Liver (tissue), 9 donors: ENCODE data around the gene MSN. TPM values are rescaled to one million over a fixed set of nuclear protein-coding genes. Genes with fewer than 3 reads are reported as not detected.

Experiments
- DNase-seq: peaks from one replicate; pipeline ENCODE4 v3.0.0-alpha.2; 2017; ENCODE audit warnings: low spot score
- H3K27ac ChIP-seq, 2 donors: one replicate each; pipeline ENCODE4 v1.7.0; 2013; ENCODE audit warnings: inconsistent platforms in 2 of 2, low read length in 2 of 2, control low read depth in 1 of 2, low read depth in 1 of 2, mild to moderate bottlenecking in 1 of 2
- H3K27me3 ChIP-seq, 4 donors: one replicate each; pipeline versions ENCODE4 v1.6.1 to v1.7.0; 2013; ENCODE audit warnings: low read length in 3 of 4, inconsistent platforms in 1 of 4, mild to moderate bottlenecking in 1 of 4, moderate library complexity in 1 of 4; ENCODE audit not compliant: control insufficient read depth in 4 of 4, insufficient read depth in 4 of 4
- H3K36me3 ChIP-seq, 4 donors: one replicate each; pipeline versions ENCODE4 v1.6.1 to v1.7.0; 2013; ENCODE audit warnings: low read length in 3 of 4, mild to moderate bottlenecking in 3 of 4, low read depth in 1 of 4, moderate library complexity in 1 of 4; ENCODE audit not compliant: control insufficient read depth in 4 of 4, insufficient read depth in 3 of 4
- H3K4me1 ChIP-seq, 4 donors: one replicate each; pipeline versions ENCODE4 v1.6.1 to v1.7.0; 2013; ENCODE audit warnings: low read length in 3 of 4, mild to moderate bottlenecking in 3 of 4, moderate library complexity in 1 of 4; ENCODE audit not compliant: control insufficient read depth in 4 of 4, insufficient read depth in 4 of 4
- H3K4me3 ChIP-seq, 3 donors: one replicate each; pipeline versions ENCODE4 v1.6.1 to v1.7.0; 2013; ENCODE audit warnings: low read length in 3 of 3, control low read depth in 1 of 3, low read depth in 1 of 3, mild to moderate bottlenecking in 1 of 3
- H3K9ac ChIP-seq, 2 donors: one replicate each; pipeline ENCODE4 v1.7.0; 2013; ENCODE audit warnings: low read length in 2 of 2, mild to moderate bottlenecking in 2 of 2, moderate library complexity in 2 of 2, control low read depth in 1 of 2, low read depth in 1 of 2
- H3K9me3 ChIP-seq, 4 donors: one replicate each; pipeline versions ENCODE4 v1.6.1 to v1.7.0; 2013; ENCODE audit warnings: low read length in 3 of 4; ENCODE audit not compliant: control insufficient read depth in 4 of 4
- EGR1 ChIP-seq, 2 donors: IDR thresholded peaks; 2 replicates each; pipeline ENCODE4 v1.6.1; 2016 to 2018; ENCODE audit warnings: antibody characterized with exemption in 2 of 2, low read depth in 2 of 2
- FOXA1 ChIP-seq: IDR thresholded peaks from 2 replicates; pipeline ENCODE4 v1.6.1; 2016; ENCODE audit warnings: antibody characterized with exemption
- FOXA2 ChIP-seq: IDR thresholded peaks from 2 replicates; pipeline ENCODE4 v1.6.1; 2016; ENCODE audit warnings: antibody characterized with exemption
- GABPA ChIP-seq, 2 donors: IDR thresholded peaks in 1 of 2; conservative IDR thresholded peaks in 1 of 2; 2 replicates each; pipeline ENCODE4 v1.6.1; 2016; ENCODE audit warnings: antibody characterized with exemption in 2 of 2, mild to moderate bottlenecking in 1 of 2, moderate library complexity in 1 of 2
- HNF4A ChIP-seq, 2 donors: conservative IDR thresholded peaks; 2 replicates each; pipeline ENCODE4 v1.6.1; 2016; ENCODE audit warnings: antibody characterized with exemption in 2 of 2, mild to moderate bottlenecking in 2 of 2
- HNF4G ChIP-seq: IDR thresholded peaks from 2 replicates; pipeline ENCODE4 v1.6.1; 2016; ENCODE audit warnings: antibody characterized with exemption
- JUND ChIP-seq, 2 donors: IDR thresholded peaks; 2 replicates each; pipeline ENCODE4 v1.6.1; 2016; ENCODE audit warnings: antibody characterized with exemption in 2 of 2
- NR2F2 ChIP-seq: IDR thresholded peaks from 2 replicates; pipeline ENCODE4 v1.6.1; 2016; ENCODE audit warnings: antibody characterized with exemption
- RAD21 ChIP-seq, 2 donors: IDR thresholded peaks; 2 replicates each; pipeline ENCODE4 v1.6.1; 2016; ENCODE audit warnings: antibody characterized with exemption in 2 of 2, mild to moderate bottlenecking in 2 of 2
- RXRA ChIP-seq, 2 donors: IDR thresholded peaks; 2 replicates each; pipeline ENCODE4 v1.6.1; 2017 to 2018; ENCODE audit warnings: antibody characterized with exemption in 2 of 2, mild to moderate bottlenecking in 1 of 2
- SP1 ChIP-seq: IDR thresholded peaks from 2 replicates; pipeline ENCODE4 v1.6.1; 2018; ENCODE audit warnings: antibody characterized with exemption, mild to moderate bottlenecking
- TAF1 ChIP-seq: conservative IDR thresholded peaks from 2 replicates; pipeline ENCODE4 v1.6.1; 2016; ENCODE audit warnings: antibody characterized with exemption, mild to moderate bottlenecking
- WGBS: extraction: QIAGEN DNeasy Blood & Tissue Kit; methylation state at CpG from one replicate; pipeline ENCODE4 v1.1.7; 2013; 5-methylcytosine and 5-hydroxymethylcytosine counted together
- polyA plus RNA-seq, 2 donors: library from polyadenylated mRNA; stranded (reverse) in 1 of 2; unstranded in 1 of 2; fragments of 200-250 nt in 1 of 2; fragments of >200 nt in 1 of 2; fragmentation: Nextera tagmentation in 1 of 2; extraction: Ambion mirVana in 1 of 2; gene quantifications; one replicate each; pipeline versions ENCODE4 v1.2.1 to v1.2.3, GENCODE V29; 2013 to 2015
- total RNA-seq, 2 donors: library from RNA; depleted of rRNA; stranded (reverse); fragments of >200 nt; gene quantifications; one replicate each; pipeline ENCODE4 v1.2.3, GENCODE V29; 2014
- TF ChIP-seq, protein P1 (sequence below): IDR thresholded peaks from 2 replicates; pipeline ENCODE4 v1.6.1; 2016; ENCODE audit warnings: antibody characterized with exemption
- TF ChIP-seq, protein P2 (sequence below): IDR thresholded peaks from 2 replicates; pipeline ENCODE4 v1.6.1; 2016; ENCODE audit warnings: antibody characterized with exemption, mild to moderate bottlenecking
- TF ChIP-seq, protein P3 (sequence below): IDR thresholded peaks from 2 replicates; pipeline ENCODE4 v1.6.1; 2016; ENCODE audit warnings: antibody characterized with exemption
- TF ChIP-seq, protein P4 (sequence below): fragments of 150-350 bp; IDR thresholded peaks from 2 replicates; pipeline ENCODE4 v1.5.1; 2017; ENCODE audit warnings: improper control_type of control experiment, low read depth, low read length; ENCODE audit not compliant: missing input control
- TF ChIP-seq, protein P5 (sequence below): IDR thresholded peaks from 2 replicates; pipeline ENCODE4 v1.6.1; 2016; ENCODE audit warnings: antibody characterized with exemption
- donor health status: healthy.
- donor health status: healthy.
- donor health status: healthy.
- donor health status: healthy.
- donor health status: healthy.

Gene MSN
- total and polyA plus RNA-seq, 4 donors = 24.3 to 70.0 (median 40.6) TPM

DNA sequence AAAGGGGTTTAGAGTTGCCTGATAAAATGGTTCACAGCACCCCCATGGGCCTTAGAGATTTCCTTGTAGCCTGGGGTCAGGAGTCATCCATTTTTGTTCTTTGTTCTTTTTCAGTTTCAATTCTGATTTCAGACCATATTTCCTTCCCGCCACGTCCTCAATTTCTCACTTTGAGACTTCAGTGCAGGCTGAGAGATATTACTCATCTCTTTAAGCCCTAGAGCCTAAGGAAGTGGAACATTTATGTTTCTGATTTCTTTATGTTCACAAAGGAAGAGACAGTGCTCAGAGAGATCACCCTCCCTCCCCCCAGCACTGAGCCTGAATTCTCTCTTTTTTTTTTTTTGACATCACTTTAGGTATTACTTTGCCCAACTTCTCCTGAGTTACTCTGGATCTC lies 56.3 kb downstream of the MSN start:
- no peak overlapping the region for H3K9ac ChIP-seq
- no peak for DNase-seq
- no peak overlapping the region for H3K4me3 ChIP-seq
- peaks cover 0 to 7% (median 2%) of the 10 kb centered on the region in 4 donors for H3K36me3 ChIP-seq
- peaks cover 0 to 3% (median 1%) of the 10 kb centered on the region in 4 donors for H3K9me3 ChIP-seq
- H3K27me3 ChIP-seq = peaks cover 0 to 2% (median 0%) of the 10 kb centered on the region in 4 donors
- peaks cover 0 to 4% (median under 1%) of the 10 kb centered on the region in 4 donors for H3K4me1 ChIP-seq
- 72% methylated on average over 2 of the region's 2 CpGs for WGBS
- TF ChIP-seq, protein P1, sequence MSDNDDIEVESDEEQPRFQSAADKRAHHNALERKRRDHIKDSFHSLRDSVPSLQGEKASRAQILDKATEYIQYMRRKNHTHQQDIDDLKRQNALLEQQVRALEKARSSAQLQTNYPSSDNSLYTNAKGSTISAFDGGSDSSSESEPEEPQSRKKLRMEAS = no peak
- TF ChIP-seq, protein P2, sequence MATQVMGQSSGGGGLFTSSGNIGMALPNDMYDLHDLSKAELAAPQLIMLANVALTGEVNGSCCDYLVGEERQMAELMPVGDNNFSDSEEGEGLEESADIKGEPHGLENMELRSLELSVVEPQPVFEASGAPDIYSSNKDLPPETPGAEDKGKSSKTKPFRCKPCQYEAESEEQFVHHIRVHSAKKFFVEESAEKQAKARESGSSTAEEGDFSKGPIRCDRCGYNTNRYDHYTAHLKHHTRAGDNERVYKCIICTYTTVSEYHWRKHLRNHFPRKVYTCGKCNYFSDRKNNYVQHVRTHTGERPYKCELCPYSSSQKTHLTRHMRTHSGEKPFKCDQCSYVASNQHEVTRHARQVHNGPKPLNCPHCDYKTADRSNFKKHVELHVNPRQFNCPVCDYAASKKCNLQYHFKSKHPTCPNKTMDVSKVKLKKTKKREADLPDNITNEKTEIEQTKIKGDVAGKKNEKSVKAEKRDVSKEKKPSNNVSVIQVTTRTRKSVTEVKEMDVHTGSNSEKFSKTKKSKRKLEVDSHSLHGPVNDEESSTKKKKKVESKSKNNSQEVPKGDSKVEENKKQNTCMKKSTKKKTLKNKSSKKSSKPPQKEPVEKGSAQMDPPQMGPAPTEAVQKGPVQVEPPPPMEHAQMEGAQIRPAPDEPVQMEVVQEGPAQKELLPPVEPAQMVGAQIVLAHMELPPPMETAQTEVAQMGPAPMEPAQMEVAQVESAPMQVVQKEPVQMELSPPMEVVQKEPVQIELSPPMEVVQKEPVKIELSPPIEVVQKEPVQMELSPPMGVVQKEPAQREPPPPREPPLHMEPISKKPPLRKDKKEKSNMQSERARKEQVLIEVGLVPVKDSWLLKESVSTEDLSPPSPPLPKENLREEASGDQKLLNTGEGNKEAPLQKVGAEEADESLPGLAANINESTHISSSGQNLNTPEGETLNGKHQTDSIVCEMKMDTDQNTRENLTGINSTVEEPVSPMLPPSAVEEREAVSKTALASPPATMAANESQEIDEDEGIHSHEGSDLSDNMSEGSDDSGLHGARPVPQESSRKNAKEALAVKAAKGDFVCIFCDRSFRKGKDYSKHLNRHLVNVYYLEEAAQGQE = no peak
- no peak for TF ChIP-seq RXRA (IDR thresholded peaks at IDR 0.05)
- TF ChIP-seq, protein P3, sequence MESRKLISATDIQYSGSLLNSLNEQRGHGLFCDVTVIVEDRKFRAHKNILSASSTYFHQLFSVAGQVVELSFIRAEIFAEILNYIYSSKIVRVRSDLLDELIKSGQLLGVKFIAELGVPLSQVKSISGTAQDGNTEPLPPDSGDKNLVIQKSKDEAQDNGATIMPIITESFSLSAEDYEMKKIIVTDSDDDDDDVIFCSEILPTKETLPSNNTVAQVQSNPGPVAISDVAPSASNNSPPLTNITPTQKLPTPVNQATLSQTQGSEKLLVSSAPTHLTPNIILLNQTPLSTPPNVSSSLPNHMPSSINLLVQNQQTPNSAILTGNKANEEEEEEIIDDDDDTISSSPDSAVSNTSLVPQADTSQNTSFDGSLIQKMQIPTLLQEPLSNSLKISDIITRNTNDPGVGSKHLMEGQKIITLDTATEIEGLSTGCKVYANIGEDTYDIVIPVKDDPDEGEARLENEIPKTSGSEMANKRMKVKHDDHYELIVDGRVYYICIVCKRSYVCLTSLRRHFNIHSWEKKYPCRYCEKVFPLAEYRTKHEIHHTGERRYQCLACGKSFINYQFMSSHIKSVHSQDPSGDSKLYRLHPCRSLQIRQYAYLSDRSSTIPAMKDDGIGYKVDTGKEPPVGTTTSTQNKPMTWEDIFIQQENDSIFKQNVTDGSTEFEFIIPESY = no peak
- no peak for TF ChIP-seq GABPA (IDR thresholded peaks at IDR 0.05 in 1 of 2, conservative IDR thresholded peaks at IDR 0.05 in 1 of 2)
- no peak for TF ChIP-seq SP1
- no peak for TF ChIP-seq FOXA2
- TF ChIP-seq HNF4A (conservative IDR thresholded peaks at IDR 0.05) = no peak
- no peak for TF ChIP-seq FOXA1
- no peak for TF ChIP-seq RAD21 (IDR thresholded peaks at IDR 0.05)
- TF ChIP-seq, protein P4, sequence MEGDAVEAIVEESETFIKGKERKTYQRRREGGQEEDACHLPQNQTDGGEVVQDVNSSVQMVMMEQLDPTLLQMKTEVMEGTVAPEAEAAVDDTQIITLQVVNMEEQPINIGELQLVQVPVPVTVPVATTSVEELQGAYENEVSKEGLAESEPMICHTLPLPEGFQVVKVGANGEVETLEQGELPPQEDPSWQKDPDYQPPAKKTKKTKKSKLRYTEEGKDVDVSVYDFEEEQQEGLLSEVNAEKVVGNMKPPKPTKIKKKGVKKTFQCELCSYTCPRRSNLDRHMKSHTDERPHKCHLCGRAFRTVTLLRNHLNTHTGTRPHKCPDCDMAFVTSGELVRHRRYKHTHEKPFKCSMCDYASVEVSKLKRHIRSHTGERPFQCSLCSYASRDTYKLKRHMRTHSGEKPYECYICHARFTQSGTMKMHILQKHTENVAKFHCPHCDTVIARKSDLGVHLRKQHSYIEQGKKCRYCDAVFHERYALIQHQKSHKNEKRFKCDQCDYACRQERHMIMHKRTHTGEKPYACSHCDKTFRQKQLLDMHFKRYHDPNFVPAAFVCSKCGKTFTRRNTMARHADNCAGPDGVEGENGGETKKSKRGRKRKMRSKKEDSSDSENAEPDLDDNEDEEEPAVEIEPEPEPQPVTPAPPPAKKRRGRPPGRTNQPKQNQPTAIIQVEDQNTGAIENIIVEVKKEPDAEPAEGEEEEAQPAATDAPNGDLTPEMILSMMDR = no peak
- no peak for TF ChIP-seq JUND (IDR thresholded peaks at IDR 0.05)
- no peak for TF ChIP-seq TAF1
- no peak for TF ChIP-seq NR2F2
- no peak for TF ChIP-seq HNF4G
- no peak overlapping the region for H3K27ac ChIP-seq

DNA sequence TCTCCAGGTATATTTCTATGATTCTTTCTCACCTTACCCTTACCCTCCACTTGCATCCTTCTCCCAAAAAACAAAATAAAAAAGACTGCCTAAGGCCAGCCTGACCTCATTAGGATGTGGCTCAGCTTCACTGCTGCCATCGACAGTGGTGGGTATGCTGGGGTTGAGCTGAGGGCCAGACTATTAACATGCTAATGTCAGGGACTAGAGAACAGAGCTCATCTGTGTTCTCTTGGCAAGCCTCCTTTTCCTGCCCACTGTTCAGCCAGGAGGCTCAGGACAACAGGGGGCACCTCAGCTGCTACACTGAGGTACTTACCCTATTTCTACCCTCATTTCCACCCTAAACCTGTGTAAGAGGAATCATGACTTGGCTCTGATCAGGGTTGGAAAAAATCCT lies 59.3 kb downstream of the MSN start:
- no peak overlapping the region for H3K9ac ChIP-seq
- no peak for DNase-seq
- H3K9me3 ChIP-seq = peaks cover 0 to 3% (median 1%) of the 10 kb centered on the region in 4 donors
- peaks cover 0 to 4% (median under 1%) of the 10 kb centered on the region in 4 donors for H3K4me1 ChIP-seq
- no peak overlapping the region for H3K4me3 ChIP-seq
- peaks cover 3 to 25% (median 20%) of the 10 kb centered on the region in 4 donors for H3K36me3 ChIP-seq
- H3K27me3 ChIP-seq = peaks cover 0 to 2% (median 0%) of the 10 kb centered on the region in 4 donors
- no peak overlapping the region for H3K27ac ChIP-seq
- WGBS = 87% methylated on average over 1 of the region's 1 CpG
- TF ChIP-seq HNF4A (conservative IDR thresholded peaks at IDR 0.05) = no peak
- TF ChIP-seq, protein P2 = no peak
- TF ChIP-seq, protein P1 = no peak
- TF ChIP-seq, protein P4 = no peak
- no peak for TF ChIP-seq RXRA (IDR thresholded peaks at IDR 0.05)
- TF ChIP-seq JUND (IDR thresholded peaks at IDR 0.05) = no peak
- TF ChIP-seq EGR1 (IDR thresholded peaks at IDR 0.05; ENCODE audit: low read depth in 2 of 2) = no peak
- TF ChIP-seq, protein P5, sequence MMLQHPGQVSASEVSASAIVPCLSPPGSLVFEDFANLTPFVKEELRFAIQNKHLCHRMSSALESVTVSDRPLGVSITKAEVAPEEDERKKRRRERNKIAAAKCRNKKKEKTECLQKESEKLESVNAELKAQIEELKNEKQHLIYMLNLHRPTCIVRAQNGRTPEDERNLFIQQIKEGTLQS = no peak
- TF ChIP-seq SP1 = no peak
